GM12864 (cell line): ENCODE data around the gene TMEFF2.

ENCODE experiments used
- DNase-seq: peaks from one replicate; pipeline ENCODE4 v3.0.0-alpha.2; 2011; ENCODE audit warnings: low read depth
- H3K4me3 ChIP-seq: 2 replicates; pipeline ENCODE4 v1.5.1; 2011; ENCODE audit warnings: mild to moderate bottlenecking, low read depth, low read length, control low read depth
- TF ChIP-seq, protein P1 (sequence below): IDR thresholded peaks from 2 replicates; pipeline ENCODE4 v1.5.1; 2011; ENCODE audit warnings: low read depth, mild to moderate bottlenecking, moderate library complexity, low read length, control low read depth, inconsistent platforms; ENCODE audit errors: missing control alignments

TMEFF2 gene

DNA sequence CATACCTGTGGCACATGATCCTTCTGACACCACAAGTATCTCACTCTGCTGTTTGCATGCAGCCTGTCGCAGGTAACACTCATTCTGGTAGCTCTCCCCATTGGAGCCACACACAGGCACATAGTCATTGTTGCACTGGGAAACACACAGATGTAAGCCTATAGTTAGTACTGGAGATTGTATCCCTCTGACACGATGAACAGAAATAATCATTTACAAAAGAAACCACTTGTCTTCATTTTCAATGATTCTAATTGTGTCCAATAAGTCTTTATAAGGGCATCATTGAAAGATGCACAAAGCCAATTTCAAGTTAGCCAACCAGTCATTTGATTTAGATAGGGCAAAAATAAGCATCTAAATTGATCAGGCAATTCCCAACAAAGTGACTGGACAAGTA, 10.4 kb downstream of the TMEFF2 start:
- TF ChIP-seq, protein P1, sequence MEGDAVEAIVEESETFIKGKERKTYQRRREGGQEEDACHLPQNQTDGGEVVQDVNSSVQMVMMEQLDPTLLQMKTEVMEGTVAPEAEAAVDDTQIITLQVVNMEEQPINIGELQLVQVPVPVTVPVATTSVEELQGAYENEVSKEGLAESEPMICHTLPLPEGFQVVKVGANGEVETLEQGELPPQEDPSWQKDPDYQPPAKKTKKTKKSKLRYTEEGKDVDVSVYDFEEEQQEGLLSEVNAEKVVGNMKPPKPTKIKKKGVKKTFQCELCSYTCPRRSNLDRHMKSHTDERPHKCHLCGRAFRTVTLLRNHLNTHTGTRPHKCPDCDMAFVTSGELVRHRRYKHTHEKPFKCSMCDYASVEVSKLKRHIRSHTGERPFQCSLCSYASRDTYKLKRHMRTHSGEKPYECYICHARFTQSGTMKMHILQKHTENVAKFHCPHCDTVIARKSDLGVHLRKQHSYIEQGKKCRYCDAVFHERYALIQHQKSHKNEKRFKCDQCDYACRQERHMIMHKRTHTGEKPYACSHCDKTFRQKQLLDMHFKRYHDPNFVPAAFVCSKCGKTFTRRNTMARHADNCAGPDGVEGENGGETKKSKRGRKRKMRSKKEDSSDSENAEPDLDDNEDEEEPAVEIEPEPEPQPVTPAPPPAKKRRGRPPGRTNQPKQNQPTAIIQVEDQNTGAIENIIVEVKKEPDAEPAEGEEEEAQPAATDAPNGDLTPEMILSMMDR: no peak
- H3K4me3 ChIP-seq: no peak overlapping the region
- no peak for DNase-seq

DNA sequence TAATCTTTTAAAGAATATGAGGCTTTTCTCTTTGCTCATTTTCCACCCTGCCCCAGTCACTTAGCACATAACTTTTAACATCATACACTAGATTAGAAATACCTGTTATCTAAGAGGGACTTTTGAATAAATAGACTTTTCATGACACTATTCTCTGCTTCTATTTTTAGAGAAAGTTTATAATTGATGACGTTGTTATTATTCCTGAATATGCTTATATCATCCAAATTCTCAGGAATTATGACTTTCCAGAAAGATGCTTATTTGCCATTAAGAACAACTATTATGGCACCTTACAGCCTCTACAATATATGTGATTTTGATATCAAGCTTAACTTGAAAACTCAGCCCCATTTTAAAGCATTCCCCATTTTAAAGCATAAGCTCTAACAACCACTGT, 11.4 kb downstream of the TMEFF2 start:
- H3K4me3 ChIP-seq: no peak overlapping the region
- DNase-seq: no peak
- TF ChIP-seq, protein P1: no peak

DNA sequence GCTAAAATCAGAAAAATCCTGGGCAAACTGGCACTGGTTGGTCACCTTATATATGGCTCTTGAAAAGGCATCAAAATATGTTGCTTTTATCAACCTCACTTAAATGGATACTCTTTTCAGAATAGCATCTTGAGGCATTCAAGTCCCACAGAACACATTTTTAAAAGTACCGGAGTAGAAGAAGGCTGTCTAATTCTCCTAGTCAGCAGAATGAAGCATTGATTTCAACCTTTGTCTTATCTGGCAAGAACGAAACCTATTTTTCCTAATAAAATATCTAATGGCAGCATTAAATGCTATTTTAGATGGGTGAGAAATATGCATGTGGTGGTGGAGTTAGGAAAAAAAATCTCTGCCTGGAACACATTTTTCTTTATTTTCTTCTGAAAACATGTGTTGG, 27.8 kb downstream of the TMEFF2 start:
- TF ChIP-seq, protein P1: no peak
- H3K4me3 ChIP-seq: no peak overlapping the region
- DNase-seq: no peak

DNA sequence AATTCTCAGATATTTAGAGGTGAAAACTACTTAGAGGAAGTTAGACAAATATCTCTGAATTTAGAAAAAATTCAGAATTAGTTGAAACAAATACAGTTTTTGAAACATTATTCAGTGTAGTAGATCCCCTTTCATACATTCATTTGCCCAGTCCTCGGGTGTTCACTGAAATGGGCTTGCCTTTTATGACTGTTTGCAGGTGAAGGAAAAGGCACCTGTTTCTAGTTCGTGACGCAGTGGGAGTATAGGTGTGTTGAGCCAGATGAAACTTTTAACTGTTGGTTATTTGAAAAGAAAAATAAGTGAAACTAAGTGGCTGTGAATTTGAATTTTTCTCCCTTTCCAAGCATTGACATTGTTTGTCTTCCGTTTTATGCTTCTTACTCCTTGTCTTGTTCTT, 28.9 kb downstream of the TMEFF2 start:
- TF ChIP-seq, protein P1: no peak
- no peak overlapping the region for H3K4me3 ChIP-seq
- DNase-seq: no peak

DNA sequence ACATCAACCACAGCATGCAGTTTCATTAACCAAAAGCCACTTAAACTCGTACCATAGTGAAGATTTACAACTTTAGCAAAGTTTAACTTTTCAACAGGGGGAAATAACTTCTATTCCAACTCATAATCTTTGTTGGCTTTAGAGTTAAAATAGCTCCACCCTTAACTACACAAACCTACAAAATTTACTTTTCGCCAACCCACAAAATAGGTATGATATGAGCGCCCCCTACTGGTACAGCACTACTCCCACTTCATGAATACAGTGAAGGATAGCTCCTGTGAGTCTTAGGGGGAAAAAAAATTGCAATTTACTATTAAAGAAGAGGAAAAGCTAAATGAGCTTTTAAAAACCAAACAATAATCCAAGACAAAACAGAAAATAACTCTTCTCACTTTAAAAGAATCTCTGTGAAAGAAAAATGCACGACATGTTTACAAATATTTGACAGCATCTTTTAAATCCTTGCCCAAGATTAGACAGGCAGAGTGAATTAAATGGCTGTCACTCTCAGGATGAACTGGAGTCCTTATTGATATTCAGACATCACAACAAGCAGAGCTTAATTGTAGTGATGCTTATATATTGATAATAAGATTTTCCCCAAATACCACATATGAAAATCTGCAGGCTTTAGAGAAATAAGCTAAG, 32.2 kb downstream of the TMEFF2 start:
- TF ChIP-seq, protein P1: peak; percentile 79
- H3K4me3 ChIP-seq: no peak overlapping the region
- peak; percentile 18 for DNase-seq

DNA sequence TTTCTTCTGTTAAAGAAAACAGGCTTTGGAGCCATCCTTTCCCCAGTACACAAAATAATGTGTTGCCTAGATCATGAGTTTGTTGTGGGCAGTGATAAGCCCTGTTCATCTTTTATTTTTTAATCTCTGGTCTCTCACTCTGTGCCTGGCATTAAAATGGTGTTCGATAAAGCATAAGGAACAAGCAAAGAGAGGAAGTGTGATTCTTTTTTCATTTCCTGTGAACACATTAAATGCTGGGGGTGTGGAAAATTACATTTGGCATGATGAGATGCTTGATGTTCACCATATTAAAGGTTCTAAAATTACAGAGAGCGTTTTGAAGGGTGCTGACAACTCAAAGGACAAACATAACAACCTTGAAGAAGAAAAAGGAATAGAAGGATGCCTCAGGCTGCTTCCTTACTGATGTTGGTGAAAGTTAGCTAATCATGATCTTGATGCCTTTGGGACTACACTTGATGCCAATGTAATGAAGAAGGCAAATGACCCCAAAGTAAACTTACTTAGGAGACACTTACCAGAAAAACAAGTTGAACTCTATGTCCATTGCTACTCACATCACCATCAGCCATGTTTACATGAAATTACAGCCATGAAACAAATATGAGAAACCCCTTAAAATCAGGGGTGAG, 33.0 kb downstream of the TMEFF2 start:
- no peak overlapping the region for H3K4me3 ChIP-seq
- TF ChIP-seq, protein P1: no peak
- DNase-seq: no peak

DNA sequence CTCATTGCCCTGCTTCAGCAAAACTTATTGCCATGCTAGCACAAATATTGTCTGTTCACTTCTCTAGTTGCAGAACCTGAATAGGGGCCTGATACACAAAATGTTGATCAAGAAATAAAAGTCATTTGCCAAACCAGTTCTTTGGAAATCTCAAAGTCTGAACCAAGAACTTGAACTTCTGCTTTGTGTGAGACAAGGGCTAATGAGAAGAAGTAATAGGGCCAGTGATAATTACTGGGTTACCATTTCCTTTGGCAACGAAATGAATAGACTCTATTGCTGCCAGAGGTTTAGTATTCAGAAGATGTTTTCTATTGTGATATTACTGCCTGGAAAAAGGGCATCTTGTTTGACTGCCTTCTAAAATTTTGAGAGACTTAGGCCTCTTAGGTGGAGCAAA, 35.0 kb downstream of the TMEFF2 start:
- no peak overlapping the region for H3K4me3 ChIP-seq
- DNase-seq: no peak
- TF ChIP-seq, protein P1: no peak
